ENCODE measurements around the gene SPATA6L.
A peak's percentile ranks its signal among the peaks of the same experiment; 100 is the strongest.
"Not testable (repeated sequence)": the region's sequence is repeated elsewhere in the genome, so short reads cannot be mapped to it uniquely, and the experiment has no call there.

The SPATA6L gene

DNA sequence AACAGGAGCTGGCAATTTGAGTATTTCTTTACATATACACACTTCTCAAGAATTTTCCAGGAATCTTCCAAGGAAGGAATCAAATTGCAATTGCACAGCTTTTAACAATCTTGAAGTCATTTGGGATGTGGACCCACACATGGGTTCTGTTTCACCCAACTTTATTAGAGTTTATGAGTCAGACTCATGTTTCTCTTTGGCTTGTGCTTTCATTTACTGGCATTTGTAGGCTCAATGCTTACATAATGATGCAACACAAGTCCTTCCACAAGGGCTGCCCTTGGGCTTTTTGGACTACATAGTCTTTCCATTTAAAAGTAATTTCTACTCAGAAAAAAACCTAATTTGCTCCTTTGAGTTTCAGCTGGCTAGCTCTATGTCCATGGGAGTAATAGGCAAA lies 8.5 kb upstream of the SPATA6L start:
- DNase-seq (ENCODE audit: low spot score), result no peak

- no peak for DNase-seq (ENCODE audit: low spot score)
Observed at GRCh38 chr9:4671737-4672136, 5.5 kb upstream of the SPATA6L start.

GRCh38 chr9:4670591-4670990 lies 4.3 kb upstream of the SPATA6L start:
- DNase-seq (ENCODE audit: low spot score), result no peak

GRCh38 chr9:4669890-4670289 lies 3.6 kb upstream of the SPATA6L start:
- no peak for DNase-seq (ENCODE audit: low spot score)

DNA sequence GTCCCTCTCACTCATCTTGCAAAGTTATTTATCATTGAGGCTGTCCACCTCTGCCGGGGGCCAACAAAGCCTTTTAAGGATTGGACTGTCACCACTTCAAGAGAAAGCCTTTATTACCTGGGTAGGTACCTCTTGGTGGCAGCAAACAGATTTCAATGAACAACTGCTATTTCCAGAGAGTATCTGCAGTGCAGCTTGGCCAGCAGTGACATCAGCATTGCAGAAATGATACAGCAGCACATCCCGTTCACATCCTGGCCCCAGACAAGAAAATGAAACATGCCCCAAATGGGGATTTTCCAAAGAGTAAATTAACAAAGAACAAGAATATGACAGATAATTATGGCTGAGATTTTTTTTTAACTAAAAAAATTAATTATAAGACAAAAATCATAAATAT lies 2.3 kb upstream of the SPATA6L start:
- no peak for DNase-seq (ENCODE audit: low spot score)

- DNase-seq (ENCODE audit: low spot score), result no peak
Observed at GRCh38 chr9:4667681-4668080, 1.4 kb upstream of the SPATA6L start.

DNA sequence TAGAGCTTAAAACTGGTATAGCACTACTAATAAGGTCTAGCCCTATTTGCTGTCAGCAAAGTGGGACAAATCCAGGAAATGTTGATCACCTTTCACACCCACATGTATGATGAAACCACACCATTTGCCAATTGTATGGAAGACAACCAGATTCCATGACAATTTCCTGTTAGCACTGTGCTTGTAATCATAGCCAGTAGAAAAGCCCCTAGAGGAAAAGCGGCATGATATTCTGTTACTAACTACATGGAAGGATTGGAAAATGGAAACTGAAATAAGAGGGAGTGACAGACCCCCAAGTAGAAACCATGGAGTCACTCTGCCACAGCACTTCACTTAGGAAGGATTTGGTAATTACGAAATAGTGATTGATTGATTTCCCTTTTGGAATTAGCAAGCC lies 923 bp downstream of the SPATA6L start:
- DNase-seq (ENCODE audit: low spot score), result peak; percentile 84

GRCh38 chr9:4663956-4664355 lies 2.3 kb downstream of the SPATA6L start:
- no peak for DNase-seq (ENCODE audit: low spot score)

DNA sequence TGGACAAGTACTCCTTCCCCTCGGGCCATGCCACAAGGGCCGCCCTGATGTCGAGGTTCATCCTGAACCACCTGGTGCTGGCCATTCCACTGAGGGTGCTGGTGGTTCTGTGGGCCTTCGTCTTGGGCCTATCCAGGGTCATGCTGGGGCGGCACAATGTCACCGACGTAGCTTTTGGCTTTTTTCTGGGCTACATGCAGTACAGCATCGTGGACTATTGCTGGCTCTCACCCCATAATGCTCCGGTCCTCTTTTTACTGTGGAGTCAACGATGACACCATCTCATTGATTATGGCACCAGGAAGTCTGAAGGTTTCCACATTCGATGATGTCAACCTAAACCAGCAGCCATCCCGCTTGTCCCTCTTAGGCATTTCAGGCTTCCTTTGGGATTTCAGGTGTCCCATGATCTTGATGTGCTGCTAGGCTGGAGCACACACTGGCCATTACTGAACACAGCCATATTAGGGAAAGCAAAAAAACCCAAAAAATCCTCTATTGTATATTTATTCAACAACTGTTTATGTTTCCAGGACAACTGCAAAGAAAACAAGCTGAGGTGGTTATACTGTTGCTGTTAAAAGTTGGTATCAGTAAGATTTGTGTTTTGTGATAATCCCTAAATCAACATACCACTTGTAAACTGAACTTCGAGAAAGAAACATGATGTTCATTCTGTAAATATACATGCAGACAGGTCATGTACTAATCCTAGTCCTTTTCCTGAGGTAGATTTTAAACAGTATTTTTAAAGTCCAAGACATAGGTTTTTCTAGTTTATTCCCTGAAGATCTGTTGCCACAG lies 3.1 kb downstream of the SPATA6L start:
- DNase-seq (ENCODE audit: low spot score), result no peak

- DNase-seq (ENCODE audit: low spot score), result peak; percentile 72
Observed at GRCh38 chr9:4662108-4662988, 3.9 kb downstream of the SPATA6L start, which contains the start of gene PLPP6. PLPP6 (plus strand) TSS chr9:4662294; CDS start chr9:4662376, 82 bp downstream.

DNA sequence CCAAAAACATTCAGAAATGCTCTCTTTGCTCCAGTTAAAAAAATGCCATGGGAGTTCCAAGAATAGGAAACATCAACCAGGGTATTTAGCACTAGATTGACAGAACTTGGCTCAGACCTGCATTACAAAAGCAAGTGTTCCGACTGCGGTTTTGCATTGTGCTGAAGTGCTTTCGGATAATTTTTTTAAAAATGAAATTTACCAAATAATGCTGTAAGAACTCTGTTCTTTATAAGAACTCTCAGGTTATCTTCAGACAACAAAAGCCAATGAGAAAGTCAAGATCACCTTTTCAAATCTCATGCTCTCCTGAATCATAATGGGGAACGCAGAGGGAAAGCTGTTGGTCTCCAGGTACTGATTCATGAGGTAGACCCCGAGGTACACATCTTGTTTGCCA lies 4.7 kb downstream of the SPATA6L start:
- no peak for DNase-seq (ENCODE audit: low spot score)

GRCh38 chr9:4661165-4661564 lies 5.1 kb downstream of the SPATA6L start:
- no peak for DNase-seq (ENCODE audit: low spot score)

DNA sequence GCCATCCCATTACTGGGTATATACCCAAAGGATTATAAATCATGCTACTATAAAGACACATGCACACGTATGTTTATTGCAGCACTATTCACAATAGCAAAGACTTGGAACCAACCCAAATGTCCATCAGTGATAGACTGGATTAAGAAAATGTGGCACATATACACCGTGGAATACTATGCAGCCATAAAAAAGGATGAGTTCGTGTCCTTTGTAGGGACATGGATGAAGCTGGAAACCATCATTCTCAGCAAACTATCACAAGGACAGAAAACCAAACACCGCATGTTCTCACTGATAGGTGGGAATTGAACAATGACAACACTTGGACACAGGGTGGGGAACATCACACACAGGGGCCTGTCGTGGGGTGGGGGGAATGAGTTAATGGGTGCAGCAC lies 5.6 kb downstream of the SPATA6L start:
- DNase-seq (ENCODE audit: low spot score), result not testable (repeated sequence)

DNA sequence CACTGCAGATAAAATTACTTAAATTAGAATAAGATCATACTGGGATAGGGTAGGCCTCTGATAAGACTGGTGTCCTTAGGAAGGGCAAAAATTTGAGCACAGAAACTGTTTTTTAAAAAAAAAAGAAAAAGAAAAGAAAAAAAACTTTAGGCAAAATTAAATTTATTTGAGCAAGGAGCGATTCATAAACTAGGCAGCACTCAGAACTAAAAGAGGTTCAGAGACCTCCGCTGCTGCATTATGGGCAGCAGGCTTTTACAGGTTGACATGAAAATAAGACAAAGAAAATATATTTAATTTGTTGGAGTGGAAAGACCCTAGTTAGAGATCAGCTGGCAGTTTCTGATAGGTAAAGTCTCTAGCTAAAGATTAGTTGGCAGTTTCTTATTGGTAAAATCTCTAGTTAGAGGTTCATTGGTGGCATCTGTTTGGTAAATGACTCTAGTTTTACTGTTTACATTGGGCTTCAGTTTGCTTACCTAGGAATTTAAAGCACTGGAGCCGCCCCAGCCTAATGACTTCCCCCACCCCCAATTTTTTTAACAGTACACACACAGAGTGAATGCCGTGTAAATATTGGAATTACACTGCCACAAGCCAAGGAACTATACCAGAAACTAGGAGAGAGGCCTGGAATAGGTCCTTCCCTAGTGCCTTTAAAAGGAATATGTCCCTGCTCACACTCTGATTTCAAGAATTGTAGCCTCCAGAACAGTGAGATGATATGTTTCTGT lies 8.7 kb downstream of the SPATA6L start:
- no peak for DNase-seq (ENCODE audit: low spot score)

DNA sequence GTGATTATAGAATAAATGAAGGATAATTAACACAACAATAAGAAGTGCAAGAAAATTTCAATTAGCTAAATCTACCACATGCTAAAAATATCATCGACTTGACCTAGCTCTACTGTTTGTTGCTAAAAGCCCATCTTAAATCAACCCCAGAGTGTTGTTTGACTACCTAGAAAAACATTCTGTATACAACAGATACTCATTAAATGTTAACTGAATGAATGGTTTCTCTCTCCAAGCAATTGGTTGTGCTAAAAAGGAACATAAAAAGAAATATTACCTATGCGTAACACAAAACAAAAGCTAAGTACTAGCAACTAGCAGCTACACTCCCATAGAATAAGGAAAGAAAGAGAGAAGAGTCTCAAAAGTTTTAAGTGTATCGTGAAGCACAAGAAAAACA lies 9.7 kb downstream of the SPATA6L start:
- DNase-seq (ENCODE audit: low spot score), result no peak

- DNase-seq (ENCODE audit: low spot score), result not testable (repeated sequence)
Observed at GRCh38 chr9:4656196-4656595, 10.1 kb downstream of the SPATA6L start.

- no peak for DNase-seq (ENCODE audit: low spot score)
Observed at GRCh38 chr9:4654538-4654937, 11.7 kb downstream of the SPATA6L start.

GRCh38 chr9:4654084-4654483 lies 12.2 kb downstream of the SPATA6L start:
- no peak for DNase-seq (ENCODE audit: low spot score)

DNA sequence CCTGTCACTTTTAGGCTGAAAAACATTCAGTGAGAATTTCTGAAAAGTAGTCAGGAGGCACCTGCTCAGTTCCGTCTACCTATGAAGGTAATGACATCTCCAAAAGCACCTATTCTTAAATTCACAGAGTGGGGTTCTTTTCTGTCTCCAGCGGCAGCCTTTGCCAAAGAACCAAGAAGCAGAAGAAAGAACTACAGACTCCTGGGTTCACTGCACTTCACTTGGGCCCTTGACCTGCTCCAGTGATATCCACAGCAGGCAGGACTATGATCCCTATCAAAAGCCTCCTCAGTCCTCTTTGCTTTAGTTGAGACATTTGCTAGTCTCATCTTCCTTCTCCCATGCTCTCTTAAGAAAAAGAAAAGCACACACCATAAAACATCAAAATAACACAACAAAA lies 23.9 kb downstream of the SPATA6L start:
- DNase-seq (ENCODE audit: low spot score), result no peak

DNA sequence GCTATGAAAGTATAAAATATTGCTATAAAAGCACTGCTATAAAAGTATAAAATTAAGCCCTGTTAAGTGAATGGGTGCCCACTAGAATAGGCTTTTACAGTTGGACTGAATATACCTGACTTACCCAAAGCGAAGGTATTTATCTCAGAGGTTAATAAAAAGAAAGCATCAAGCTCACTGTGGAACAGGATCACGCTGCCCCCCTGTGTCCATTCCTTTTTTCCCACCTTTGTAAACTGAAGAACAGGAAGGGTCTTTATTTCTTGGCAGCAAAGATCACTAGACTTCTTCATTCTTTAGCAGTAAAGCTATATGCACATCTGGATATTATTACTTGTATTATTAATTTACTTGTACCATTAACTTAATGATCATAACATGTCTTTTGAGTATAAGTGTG lies 26.3 kb downstream of the SPATA6L start:
- DNase-seq (ENCODE audit: low spot score), result peak; percentile 16

GRCh38 chr9:4639420-4639819 lies 26.9 kb downstream of the SPATA6L start:
- DNase-seq (ENCODE audit: low spot score), result no peak

- no peak for DNase-seq (ENCODE audit: low spot score)
Observed at GRCh38 chr9:4638968-4639367, 27.3 kb downstream of the SPATA6L start.
